Endothelial cell of hepatic sinusoid (primary cell): ENCODE measurements around the gene PHTF1.

Experiments used
- in situ Hi-C: cut with HindIII; loops from 2 replicates; pipeline ENCODE4 v1.10.0; 2017; ENCODE audit warnings: low sequenced_read_pairs

The PHTF1 gene

DNA sequence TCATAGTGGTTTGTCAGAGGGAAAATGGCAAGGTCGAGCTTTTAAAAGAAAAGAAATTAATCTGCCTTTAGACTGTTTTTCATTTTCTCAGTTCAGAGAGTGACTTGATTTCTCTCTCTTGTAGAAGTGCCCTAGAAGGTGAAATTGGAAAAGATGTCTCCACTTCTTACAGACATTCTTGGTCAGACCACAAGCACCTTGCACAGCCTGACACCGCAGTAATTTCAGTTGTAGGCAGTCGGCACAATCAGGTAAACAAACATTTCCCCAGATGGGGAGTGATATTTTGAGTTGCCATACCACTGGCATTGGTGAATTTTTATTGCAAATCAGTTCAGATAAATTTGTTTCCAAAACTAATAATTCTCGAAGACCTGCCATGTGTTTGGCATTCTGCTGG lies 86.8 kb downstream of the PHTF1 start:
- in situ Hi-C loops = no loop called here

DNA sequence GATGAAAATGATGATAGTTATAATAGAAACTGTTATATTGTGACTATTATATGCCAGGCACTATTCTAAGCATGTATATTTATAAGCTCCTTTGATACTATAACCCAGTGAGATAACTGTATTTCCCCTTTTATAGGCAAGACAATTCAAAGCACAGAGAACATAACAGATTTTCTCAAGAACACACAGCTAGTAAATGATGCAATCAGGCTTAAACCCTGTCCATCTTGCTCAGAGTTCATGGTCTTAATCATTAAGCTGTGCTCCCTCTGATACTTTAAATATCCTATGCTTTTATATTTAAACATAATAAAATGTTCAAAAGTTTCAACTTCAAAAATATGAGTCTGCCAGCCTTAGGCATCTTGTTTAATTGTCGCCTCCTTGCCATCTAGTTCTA lies 88.6 kb downstream of the PHTF1 start:
- in situ Hi-C loops = no loop called here

DNA sequence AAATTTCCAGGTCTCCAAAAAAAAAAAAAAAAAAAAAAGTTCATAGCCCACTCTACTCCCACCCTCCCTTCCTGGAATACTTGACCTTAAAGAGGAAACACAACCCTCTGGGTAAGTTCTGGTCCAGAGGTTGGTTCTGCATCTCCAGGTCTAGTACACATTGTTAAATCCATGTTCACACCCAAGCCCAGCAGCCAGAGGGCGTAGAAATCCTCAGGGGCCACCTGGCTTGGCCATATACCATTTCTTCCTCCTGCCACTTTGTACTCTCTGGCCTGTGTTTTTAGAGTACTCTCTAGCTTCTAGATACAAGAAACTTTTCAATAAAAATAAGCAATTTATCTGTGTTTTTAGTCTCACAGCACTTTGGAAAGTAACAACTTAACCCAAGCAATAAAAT lies 89.3 kb downstream of the PHTF1 start:
- in situ Hi-C loops = no loop called here

DNA sequence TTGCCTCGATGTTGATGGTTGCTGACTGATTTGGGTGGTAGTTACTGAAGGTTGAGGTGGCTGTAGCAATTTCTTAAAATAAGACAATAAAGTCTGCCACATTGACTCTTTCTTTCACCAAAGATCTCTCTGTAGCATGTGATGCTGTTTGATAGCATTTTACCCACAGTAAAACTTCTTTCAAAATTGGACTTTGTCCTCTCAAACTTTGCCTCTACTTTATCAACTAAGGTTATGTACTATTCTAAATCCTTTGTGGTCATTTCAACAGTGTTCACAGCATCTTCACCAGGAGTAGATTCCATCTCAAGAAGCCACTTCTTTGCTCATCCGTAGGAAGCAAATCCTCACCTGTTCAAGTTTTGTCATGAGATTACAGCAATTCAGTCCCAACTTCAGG lies 93.2 kb downstream of the PHTF1 start:
- in situ Hi-C loops = no loop called here

DNA sequence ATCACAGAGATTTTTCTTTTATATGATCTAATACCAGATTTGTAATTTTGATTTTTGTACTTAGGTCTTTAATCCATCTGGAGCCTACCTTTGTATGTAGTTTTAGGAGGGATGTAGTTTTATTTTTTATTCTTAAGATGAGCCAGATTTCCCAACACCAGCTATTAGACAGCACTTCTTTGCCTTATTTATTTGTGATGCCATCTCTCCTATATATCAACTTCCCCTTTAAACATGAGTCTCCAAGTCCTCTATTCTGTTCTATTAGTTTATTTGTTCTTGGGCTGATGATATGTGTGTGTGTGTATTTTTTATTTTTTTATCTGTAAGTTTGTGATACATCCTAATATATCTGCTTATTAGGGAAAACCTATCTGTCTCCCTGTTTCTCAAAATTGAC lies 94.2 kb downstream of the PHTF1 start:
- in situ Hi-C loops = no loop called here

DNA sequence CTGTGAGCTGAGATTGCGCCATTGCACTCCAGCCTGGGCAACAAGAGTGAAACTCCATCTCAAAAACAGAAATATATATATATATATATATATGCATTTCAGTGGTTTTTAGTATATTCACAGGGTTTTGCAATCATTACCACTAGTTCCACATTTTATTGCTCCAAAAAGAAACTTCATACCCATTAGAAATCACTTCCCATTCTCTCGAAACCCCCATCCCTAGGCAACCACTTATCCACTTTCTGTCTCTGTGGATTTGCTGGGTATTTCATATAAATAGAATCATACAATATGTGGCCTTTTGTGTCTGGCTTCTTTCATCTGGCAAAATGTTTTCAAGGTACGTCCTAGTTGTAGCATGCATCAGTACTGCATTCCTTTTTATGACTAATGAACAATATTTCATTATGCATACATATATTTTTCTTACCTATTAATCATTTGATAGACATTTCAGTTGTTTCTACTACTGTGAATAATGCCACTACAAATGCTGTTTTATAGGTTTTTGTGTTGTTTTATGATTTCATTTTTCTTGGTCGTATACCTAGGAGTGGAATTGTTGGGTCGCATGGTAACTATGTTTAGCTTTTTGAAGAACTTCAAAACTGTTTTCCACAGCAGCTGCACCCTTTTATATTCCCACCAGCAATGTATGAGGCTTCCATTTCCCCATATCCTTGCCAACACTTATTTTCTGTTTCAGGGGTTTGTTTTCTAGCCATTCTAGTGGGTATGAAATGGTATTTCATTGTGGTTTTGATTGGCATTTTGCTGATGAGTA lies 95.9 kb downstream of the PHTF1 start:
- in situ Hi-C loops = no loop called here

DNA sequence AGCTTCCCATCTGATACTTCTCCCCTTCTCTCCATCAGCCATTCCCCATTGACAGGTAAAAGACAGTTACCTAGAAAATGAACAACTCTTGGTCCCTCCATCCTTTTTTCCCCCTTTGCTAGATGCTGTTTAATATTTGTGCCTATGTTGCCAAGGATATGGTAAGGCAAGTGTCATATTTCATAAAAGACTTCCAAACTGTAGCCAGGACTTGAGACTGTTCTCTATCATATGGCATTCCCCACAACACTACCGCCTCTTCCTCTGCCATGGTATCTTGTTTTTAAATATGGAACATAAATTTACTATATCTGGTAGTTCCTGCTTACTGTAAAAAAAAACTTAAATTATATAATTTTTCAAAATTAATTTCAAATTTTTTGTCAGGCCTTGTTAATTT lies 97.2 kb downstream of the PHTF1 start:
- in situ Hi-C loops = no loop called here

DNA sequence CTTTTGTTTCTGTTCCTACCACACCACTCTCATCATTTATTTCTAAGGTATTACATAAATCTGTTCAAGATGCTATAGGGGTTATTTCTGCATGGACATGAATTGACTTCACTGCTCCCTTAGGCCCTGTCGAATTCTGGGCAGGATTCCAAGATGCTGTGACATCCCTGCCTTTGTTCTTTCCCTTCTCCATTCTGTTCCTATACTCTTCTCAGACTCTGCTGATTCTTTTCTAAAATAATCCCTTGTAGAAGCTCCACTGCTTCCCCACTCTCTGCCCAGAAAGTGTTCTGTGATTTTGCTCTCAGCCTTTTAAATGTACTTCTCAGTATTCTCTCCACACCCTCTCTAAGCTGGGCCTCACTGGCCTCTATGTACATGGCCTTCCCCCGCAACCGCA lies 99.2 kb downstream of the PHTF1 start:
- in situ Hi-C loops = no loop called here

DNA sequence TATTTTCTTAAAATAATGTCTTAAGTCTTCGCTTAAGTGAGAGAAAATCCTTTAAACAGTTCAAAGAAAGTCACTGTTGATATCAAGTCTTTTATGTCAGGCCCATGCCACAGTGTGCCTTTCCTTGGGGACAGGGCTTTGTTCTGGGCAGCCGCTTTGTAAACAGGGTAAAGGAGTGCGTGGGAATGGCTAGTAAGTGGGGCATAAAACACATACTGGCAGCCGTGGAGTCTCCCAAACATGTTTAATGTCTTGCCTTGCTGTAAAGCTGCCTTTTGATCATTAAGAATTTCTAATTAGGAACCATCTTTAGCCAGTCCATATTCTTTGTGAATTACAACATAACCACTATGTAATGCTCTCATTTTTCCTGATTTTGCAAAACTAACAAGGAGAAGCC lies 99.7 kb downstream of the PHTF1 start:
- in situ Hi-C loops = no loop called here

DNA sequence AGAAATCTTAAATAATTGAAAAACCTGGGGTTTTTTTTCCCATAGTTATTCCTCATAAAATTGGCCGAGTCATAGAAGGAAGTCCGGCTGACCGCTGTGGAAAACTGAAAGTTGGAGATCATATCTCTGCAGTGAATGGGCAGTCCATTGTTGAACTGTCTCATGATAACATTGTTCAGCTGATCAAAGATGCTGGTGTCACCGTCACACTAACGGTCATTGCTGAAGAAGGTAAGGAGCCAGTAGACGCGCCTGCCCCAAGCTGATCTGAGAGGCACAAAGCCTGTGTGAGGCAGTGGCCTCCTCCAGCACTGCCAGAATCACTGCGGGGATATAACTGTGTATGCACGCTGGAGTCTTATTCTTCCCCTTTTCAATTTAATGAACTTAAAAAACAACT lies 100.3 kb downstream of the PHTF1 start:
- in situ Hi-C loops = no loop called here

DNA sequence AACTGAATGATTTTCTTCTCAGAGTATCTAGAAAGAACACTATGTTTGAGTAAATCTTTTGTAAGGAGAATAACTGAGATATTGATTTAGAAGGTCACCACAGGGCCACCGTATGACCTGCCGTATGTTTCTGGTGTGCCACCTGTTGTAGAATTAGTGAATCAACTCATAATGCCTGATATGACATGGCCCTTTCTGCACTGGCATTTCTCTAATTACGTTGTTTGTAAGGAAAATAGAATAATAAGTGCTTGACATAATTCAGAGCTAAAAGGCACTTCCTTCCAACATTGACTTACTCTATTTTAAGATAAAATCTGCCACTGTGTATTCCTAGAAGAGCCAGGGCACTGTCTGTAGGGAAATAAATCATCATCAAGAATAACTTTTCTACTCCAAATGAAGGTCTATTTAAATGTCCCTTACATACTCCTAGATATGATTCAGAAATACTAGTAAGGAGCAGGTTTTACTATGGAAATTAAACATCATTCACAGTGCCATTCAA lies 101.7 kb downstream of the PHTF1 start:
- in situ Hi-C loops = no loop called here

DNA sequence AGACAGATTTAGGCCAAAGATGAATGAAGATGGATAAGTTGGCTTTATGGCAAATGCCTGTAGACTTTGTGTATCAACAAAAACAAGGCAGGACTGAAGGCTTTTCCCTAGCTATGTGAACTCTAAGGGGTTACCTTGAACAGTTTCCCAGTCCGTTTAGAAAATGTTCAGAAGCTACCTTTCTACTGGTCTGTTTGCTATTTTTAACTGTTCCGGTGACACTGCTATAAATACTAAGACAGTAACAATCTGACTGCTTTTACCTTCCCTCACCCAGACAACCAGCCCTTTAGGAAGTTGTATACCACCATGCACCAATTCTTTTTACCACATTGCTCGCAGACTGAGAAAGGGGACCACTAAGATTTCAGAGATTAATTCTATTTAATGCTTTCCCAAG lies 102.2 kb downstream of the PHTF1 start:
- in situ Hi-C loops = no loop called here

DNA sequence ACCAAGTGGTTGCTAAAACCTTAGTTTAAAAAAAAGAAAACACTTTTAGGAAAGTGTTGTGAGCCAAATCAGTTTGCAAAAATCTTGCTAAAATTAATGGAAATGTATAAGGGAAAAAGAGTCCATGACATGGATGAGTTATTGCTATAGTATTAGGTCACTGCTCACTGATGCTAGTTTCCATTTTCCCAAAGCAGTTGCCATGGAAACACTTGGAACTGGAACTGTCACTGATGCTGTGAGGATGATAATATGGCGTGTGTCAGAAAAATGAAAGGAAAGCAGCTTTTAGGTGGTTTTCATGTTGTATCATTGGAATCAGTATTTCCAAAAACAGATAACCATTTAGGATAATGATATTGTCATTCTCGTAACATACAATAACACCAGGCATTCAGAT lies 104.4 kb downstream of the PHTF1 start:
- in situ Hi-C loops = no loop called here

DNA sequence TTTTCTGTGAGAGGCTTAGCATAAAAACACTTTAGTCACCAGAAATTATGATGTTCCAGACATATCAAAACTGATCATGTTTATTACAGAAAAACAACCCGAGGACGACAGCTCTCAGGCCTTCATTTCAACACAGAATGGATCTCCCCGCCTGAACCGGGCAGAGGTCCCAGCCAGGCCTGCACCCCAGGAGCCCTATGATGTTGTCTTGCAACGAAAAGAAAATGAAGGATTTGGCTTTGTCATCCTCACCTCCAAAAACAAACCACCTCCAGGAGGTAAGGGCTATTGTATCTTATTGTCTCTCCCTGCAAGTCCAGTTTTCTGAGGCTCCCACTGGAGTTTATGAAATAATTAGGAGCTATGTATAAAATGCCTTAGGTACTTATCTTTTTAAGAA lies 105.5 kb downstream of the PHTF1 start:
- in situ Hi-C loops = no loop called here

DNA sequence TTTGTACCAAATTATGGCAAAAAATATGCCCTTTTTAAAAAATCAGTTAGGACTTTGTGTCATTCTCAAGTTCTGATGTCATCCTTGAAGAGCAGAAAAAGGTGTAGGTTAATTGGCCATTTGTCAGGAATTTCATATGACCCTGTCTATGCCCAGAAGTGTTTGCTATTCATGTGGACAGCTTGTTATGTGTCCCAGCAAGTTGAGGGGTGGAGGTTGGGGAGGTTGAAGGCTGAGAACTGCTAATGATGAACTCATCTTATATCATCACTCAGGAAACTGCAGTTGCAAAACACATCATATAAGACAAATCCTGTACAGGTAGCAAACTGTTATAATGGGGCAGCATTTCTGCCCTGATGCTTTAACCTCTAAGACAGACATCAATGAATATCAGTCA lies 106.5 kb downstream of the PHTF1 start:
- in situ Hi-C loops = no loop called here

DNA sequence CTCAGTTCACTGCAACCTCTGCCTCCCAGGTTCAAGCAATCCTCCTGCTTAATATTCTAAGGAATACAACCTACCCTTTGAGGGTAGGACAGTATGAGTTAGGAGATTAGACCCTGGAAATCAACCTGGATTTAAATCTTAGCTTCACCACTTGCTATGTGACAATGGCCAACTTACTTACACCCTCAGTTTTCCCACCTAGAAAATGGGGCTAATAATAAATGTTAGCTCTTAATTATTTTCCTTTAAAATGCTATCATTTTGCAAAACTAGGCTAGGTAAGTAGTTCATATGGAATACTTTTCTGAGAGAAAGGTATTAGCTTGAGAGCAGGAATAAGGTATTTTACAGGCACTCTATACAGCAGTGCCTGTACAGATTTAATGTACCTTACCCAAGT lies 110.8 kb downstream of the PHTF1 start:
- in situ Hi-C loops = no loop called here

DNA sequence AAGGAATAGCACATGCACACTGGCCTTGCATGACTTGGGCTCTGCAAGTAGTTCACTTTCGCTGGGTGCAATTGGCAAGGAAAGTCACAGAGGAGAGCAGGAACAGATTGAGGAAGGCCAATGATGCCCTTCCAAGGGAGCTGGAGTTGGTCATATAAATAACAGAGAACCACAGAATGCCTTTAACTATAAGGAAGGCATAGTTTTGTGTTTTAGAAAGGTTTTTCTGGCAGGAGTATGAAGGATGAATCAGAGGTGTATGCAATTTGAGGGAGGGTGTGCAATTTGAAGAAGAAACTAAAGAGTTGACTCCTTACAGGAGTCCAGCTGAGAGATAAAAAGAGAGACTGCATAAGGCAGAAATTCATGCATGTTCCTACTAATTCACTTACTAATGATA lies 112.1 kb downstream of the PHTF1 start:
- in situ Hi-C loops = no loop called here
